Heart right ventricle (tissue), 16 donors: ENCODE results near the gene NEK6. TPM values are rescaled to one million over a fixed set of nuclear protein-coding genes. Genes with fewer than 3 reads are reported as not detected.
A peak's percentile ranks its signal among the peaks of the same experiment; 100 is the strongest.
"Not testable (repeated sequence)": the region's sequence is repeated elsewhere in the genome, so short reads cannot be mapped to it uniquely, and the experiment has no call there.

Experiments
- ATAC-seq, 8 donors: fragments of 200-7000 bp; cut with Tn5 transposase; one replicate each; pipeline ENCODE4 v1.9.1; 2020; ENCODE audit warnings: mild to moderate bottlenecking in 8 of 8, moderate library complexity in 8 of 8, moderate number of reproducible peaks in 1 of 8
- DNase-seq, 2 donors: peaks; one replicate each; pipeline ENCODE4 v3.0.0-alpha.2; 2020
- H3K27ac ChIP-seq, 10 donors: fragments of 200-600 bp; sonication (generic) in 2 of 10; one replicate each; pipeline versions ENCODE4 v1.5.0 to v1.8.0; 2020 to 2022; ENCODE audit warnings: mild to moderate bottlenecking in 3 of 10
- H3K27me3 ChIP-seq, 7 donors: fragments of 200-600 bp; one replicate each; pipeline ENCODE4 v1.8.0; 2021 to 2022; ENCODE audit warnings: mild to moderate bottlenecking in 2 of 7
- H3K36me3 ChIP-seq, 9 donors: fragments of 200-600 bp; sonication (generic) in 1 of 9; one replicate each; pipeline versions ENCODE4 v1.5.0 to v1.8.0; 2020 to 2022; ENCODE audit warnings: mild to moderate bottlenecking in 2 of 9
- H3K4me1 ChIP-seq, 9 donors: fragments of 200-600 bp; sonication (generic) in 1 of 9; one replicate each; pipeline versions ENCODE4 v1.5.0 to v1.8.0; 2020 to 2022; ENCODE audit warnings: mild to moderate bottlenecking in 4 of 9
- H3K4me3 ChIP-seq, 10 donors: fragments of 200-600 bp; sonication (generic) in 2 of 10; one replicate each; pipeline versions ENCODE4 v1.5.0 to v1.8.0; 2020 to 2022; ENCODE audit warnings: mild to moderate bottlenecking in 7 of 10, moderate library complexity in 2 of 10
- H3K9me3 ChIP-seq, 11 donors: fragments of 200-600 bp in 10 of 11; sonication (generic) in 2 of 11; one replicate each; pipeline versions ENCODE4 v1.5.0 to v1.8.0; 2013 to 2022; ENCODE audit warnings: mild to moderate bottlenecking in 2 of 11, control low read depth in 1 of 11, moderate library complexity in 1 of 11
- WGBS, 2 donors: extraction: QIAGEN DNeasy Blood & Tissue Kit; methylation state at CpG; one replicate each; pipeline ENCODE4 v1.1.7; 2013; ENCODE audit warnings: inconsistent platforms in 1 of 2; 5-methylcytosine and 5-hydroxymethylcytosine counted together
- intact Hi-C, 10 donors: fragments of 100-400 bp; cut with DNase I; formaldehyde crosslinking; loops; one replicate each; pipeline versions ENCODE4 v1.11.1 to v1.14.2; 2022
- polyA plus RNA-seq, 2 donors: library from polyadenylated mRNA; stranded (reverse); fragments of 200-250 nt; gene quantifications; one replicate each; pipeline ENCODE4 v1.2.3, GENCODE V29; 2013
- total RNA-seq, 10 donors: library from RNA; stranded (reverse); fragmentation: NEBNext Ultra II Directional in 3 of 10; extraction: Animal tissue kit (Norgen Biotek cat#: 25700) in 3 of 10; gene quantifications; one replicate each; pipeline versions ENCODE4 v1.2.1 to v1.2.4, GENCODE V29; 2021 to 2023
- TF ChIP-seq, protein P1 (sequence below), 9 donors: fragments of 200-600 bp; sonication (generic) in 2 of 9; IDR thresholded peaks; one replicate each; pipeline versions ENCODE4 v1.5.0 to v1.8.0; 2021 to 2022; ENCODE audit warnings: antibody characterized with exemption in 9 of 9, mild to moderate bottlenecking in 5 of 9, moderate library complexity in 1 of 9
- donor health status: Arrhythmogenic right ventricular cardiomyopathy.
- donor health status: ischemic (EF 13 %, LVEDD 7.1; RV severe dilation, severe dysfunction).
- donor health status: healthy with polysubstance abuse.
- donor health status: DM: no; HTN: yes; CAD: no.
- donor health status: DM: no; HTN: no; CAD: no.
- donor health status: ischemic (EF 25% LVEDD 6.9; RV normal size, moderate dysfunction).
- donor health status: ischemic (EF 25% LVEDD 5.7; RV mildly dilated, moderate dysfunction).
- donor health status: healthy.
- donor health status: DM: yes; HTN: yes; CAD: no.
- donor health status: Ischemic cardiomyopathy.
- donor health status: ischemic (EF 35%, LVEDD 5.7; RV mildly dilated, moderate dysfunction).
- donor health status: nonischemic (EF 11% LVEDD 7.7; RV severe dilation, severe dysfunction).
- donor health status: DM: yes; HTN: yes; CAD: no.
- donor health status: PGD.
- donor health status: ischemic (EF 29% LVEDD 5.4; RV normal size, mild dysfunction).
- donor health status: nonischemic (EF 23%, LVEDD 6.1; RV moderate dilation, normal function).

Gene NEK6
- total and polyA plus RNA-seq, 12 donors: 1.9 to 22.4 (median 7.5) TPM

DNA sequence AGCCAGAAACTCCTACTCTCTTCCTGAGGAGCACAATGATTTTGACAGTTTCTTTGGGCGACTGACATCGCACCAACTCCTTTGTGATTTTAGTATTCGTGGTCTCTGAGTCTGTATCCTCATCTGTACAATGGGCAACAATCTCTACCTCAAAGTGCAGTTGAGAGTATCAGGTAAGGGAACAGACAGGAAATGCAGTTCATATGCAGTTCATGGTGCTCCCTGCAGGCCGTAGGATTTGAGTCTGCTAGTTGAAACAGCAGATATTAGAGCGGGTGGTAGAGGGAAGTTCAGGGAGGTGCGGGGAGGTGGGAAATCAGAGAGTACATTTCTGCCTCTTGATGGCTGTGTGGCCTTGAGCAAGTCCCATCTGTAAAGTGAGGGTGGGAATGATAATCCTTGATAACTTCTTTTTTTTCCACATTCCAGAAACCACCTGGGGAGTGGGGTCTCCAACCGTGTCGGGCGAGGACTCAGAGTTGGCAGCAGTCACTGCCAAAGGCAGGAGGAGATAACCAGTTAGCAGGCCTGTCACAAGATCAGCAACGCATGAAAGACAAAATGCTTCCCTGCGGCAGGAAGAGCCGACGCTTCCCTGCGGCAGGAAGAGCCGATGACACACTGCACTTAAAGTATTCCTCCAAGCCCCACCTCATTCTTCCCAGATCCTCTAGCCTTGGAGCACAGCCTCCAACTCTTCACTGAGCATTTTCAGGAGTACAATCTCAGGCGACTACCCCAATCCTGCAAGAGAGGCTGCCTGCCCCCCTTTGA lies 6.0 kb upstream of the NEK6 start:
- no peaks in the 10 kb centered on the region for H3K9me3 ChIP-seq
- no peaks in the 10 kb centered on the region for H3K27me3 ChIP-seq
- H3K4me1 ChIP-seq: peaks cover 0 to 24% (median 13%) of the 10 kb centered on the region in 9 donors
- intact Hi-C loops: no loop called here
- WGBS, 2 donors: 31 to 34% methylated on average over 16 of the region's 16 CpGs
- H3K36me3 ChIP-seq: no peaks in the 10 kb centered on the region
- no peak for DNase-seq
- peak in 7 of 8 donors; percentile 15 to 77 (median 59) for ATAC-seq
- TF ChIP-seq, protein P1, sequence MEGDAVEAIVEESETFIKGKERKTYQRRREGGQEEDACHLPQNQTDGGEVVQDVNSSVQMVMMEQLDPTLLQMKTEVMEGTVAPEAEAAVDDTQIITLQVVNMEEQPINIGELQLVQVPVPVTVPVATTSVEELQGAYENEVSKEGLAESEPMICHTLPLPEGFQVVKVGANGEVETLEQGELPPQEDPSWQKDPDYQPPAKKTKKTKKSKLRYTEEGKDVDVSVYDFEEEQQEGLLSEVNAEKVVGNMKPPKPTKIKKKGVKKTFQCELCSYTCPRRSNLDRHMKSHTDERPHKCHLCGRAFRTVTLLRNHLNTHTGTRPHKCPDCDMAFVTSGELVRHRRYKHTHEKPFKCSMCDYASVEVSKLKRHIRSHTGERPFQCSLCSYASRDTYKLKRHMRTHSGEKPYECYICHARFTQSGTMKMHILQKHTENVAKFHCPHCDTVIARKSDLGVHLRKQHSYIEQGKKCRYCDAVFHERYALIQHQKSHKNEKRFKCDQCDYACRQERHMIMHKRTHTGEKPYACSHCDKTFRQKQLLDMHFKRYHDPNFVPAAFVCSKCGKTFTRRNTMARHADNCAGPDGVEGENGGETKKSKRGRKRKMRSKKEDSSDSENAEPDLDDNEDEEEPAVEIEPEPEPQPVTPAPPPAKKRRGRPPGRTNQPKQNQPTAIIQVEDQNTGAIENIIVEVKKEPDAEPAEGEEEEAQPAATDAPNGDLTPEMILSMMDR (IDR thresholded peaks at IDR 0.05): no peak
- H3K27ac ChIP-seq: peak overlapping the region in 3 of 10 donors; percentile 2 to 34 (median 15)
- no peak overlapping the region for H3K4me3 ChIP-seq

DNA sequence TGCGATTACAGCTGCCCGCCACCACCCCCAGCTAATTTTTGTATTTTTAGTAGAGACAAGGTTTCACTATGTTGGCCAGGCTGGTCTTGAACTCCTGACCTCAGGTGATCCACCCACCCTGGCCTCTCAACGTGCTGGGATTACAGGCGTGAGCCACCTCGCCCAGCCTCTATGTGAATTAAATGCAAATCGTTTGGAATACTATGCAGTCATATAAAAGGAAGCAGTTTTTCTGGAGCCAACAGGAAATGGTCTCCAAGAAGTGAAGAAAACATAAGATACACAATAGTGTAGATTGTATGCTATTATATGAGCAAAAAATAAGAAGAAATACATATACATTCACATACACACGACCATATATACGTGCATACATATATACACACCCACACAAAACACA lies 4.9 kb upstream of the NEK6 start:
- H3K36me3 ChIP-seq, H3K27ac ChIP-seq, ATAC-seq, H3K27me3 ChIP-seq, intact Hi-C loops, H3K9me3 ChIP-seq, DNase-seq, H3K4me3 ChIP-seq: not testable (repeated sequence)
- WGBS, 2 donors: 87 to 89% methylated on average over 8 of the region's 8 CpGs
- H3K4me1 ChIP-seq: peaks cover 0 to 32% (median 13%) of the 10 kb centered on the region in 9 donors

DNA sequence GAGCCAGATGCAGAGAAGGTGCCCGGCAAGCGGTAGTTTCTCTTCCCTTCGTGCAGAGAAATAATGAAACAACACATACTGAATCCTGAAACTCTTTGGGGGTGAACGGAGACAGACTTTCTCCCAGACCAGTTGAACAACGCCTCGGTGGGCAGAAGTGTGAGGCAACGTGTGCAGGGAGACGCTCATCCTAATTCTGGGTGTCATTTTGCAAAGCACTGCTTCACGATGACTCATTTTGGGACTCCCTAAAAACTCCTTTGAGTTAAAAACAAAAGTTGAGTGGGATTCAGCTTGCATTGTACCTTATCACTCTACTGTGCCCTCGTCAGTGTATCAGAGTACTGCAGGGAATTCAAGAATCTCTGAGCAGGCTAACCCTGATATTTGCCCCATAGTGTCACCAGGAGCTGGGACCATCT lies 3.5 kb upstream of the NEK6 start:
- 79 to 80% methylated on average over 10 of the region's 10 CpGs for WGBS, 2 donors
- TF ChIP-seq, protein P1 (IDR thresholded peaks at IDR 0.05): no peak

DNA sequence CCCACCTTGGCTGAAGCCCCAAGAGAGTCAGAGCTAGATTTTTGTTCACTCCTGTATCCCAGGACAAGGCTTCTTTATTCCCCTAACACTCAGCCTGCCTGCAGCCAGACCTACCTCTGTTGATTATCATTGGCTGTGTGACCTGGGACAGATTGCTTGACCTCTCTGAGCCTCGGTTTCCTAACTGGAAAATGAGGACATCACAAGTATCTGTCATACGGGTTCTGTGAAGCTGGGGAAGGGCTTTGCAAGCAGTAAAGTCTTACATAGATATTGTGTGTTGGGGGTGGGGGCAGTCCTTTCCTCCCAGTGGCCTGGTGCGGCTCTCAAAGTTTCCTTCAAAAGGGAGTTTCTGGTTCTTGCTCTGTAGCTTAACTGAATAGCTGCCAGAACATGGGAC lies 2.5 kb upstream of the NEK6 start:
- Histone ChIP-seq H3K36me3 (no peaks in the 10 kb centered on the region), H3K9me3 (no peaks in the 10 kb centered on the region), H3K27me3 (no peaks in the 10 kb centered on the region), H3K4me3 (no peak overlapping the region), H3K27ac (no peak overlapping the region), H3K4me1 (peaks cover 0 to 39% (median 18%) of the 10 kb centered on the region in 9 donors)
- ATAC-seq (no peak), DNase-seq (no peak)
- intact Hi-C loops: no loop called here
- TF ChIP-seq, protein P1 (IDR thresholded peaks at IDR 0.05): no peak
- 91 to 92% methylated on average over 3 of the region's 3 CpGs for WGBS, 2 donors

More for the DNA sequence above, 3.5 kb upstream of the NEK6 start:
- ATAC-seq (no peak), DNase-seq (no peak)
- peak overlapping the region in 1 of 10 donors; percentile 6 for H3K27ac ChIP-seq
- no peak overlapping the region for H3K4me3 ChIP-seq
- peaks cover 0 to 32% (median 13%) of the 10 kb centered on the region in 9 donors for H3K4me1 ChIP-seq
- no peaks in the 10 kb centered on the region for H3K27me3 ChIP-seq
- no peaks in the 10 kb centered on the region for H3K36me3 ChIP-seq
- intact Hi-C loops: no loop called here
- no peaks in the 10 kb centered on the region for H3K9me3 ChIP-seq

DNA sequence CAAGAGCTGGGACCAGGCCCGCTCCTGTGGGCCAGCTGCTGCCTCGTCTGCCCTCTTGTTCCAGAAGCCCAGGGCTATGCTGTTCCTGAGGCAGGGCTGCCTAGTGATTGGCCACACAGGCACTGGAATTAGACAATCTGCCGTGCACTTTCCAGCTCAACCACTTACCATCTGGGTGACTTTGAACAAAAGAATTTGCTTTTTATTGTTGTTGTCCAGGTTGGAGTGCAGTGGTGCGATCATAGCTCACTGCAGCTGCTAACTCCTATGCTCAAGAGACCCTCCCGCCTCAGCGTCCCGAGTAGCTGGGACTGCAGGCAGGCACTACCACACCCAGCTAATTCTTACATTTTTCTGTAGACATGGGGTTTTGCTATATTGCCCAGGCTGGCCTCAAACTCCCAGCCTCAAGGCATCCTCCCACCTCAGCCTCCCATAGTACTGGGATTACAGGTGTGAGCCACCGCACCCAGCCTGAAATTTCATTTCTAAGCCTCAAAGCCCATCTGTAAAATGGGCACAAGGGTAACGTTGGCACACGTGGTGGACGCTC lies 1.2 kb upstream of the NEK6 start:
- Histone ChIP-seq H3K27ac (peak overlapping the region in 1 of 10 donors; percentile 43), H3K4me3 (no peak overlapping the region), H3K27me3 (no peaks in the 10 kb centered on the region), H3K9me3 (no peaks in the 10 kb centered on the region), H3K4me1 (peaks cover 5 to 52% (median 28%) of the 10 kb centered on the region in 9 donors), H3K36me3 (no peaks in the 10 kb centered on the region)
- TF ChIP-seq, protein P1 (IDR thresholded peaks at IDR 0.05): no peak
- DNase-seq: no peak
- WGBS, 2 donors: 81 to 83% methylated on average over 11 of the region's 11 CpGs
- no peak for ATAC-seq
- intact Hi-C loops: no loop called here
